Osteoblast (primary cell): ENCODE data around the gene ZNF492. TPM values are rescaled to one million over a fixed set of nuclear protein-coding genes. Genes with fewer than 3 reads are reported as not detected.
"Not testable (repeated sequence)": the region's sequence is repeated elsewhere in the genome, so short reads cannot be mapped to it uniquely, and the experiment has no call there.

Experiments used
- DNase-seq: peaks from one replicate; pipeline ENCODE4 v3.0.0; 2011; ENCODE audit warnings: low spot score, mixed read lengths; ENCODE audit not compliant: insufficient read length; ENCODE audit errors: missing footprints
- H2AFZ ChIP-seq: 2 replicates; pipeline ENCODE4 v1.6.0; 2011; ENCODE audit warnings: mild to moderate bottlenecking, low read length
- H3K27ac ChIP-seq: 2 replicates; pipeline ENCODE4 v1.5.1; 2011; ENCODE audit warnings: mild to moderate bottlenecking, low read depth, low read length, moderate library complexity
- H3K27me3 ChIP-seq: 2 replicates; pipeline ENCODE4 v1.6.0; 2012; ENCODE audit warnings: mild to moderate bottlenecking, control low read depth, inconsistent platforms, low read length, moderate library complexity; ENCODE audit not compliant: insufficient read depth
- H3K36me3 ChIP-seq: 2 replicates; pipeline ENCODE4 v1.5.1; 2011; ENCODE audit warnings: mild to moderate bottlenecking, low read length, control low read depth, moderate library complexity; ENCODE audit not compliant: insufficient read depth
- H3K4me1 ChIP-seq: 2 replicates; pipeline ENCODE4 v1.5.1; 2011; ENCODE audit warnings: mild to moderate bottlenecking, low read length, control low read depth, moderate library complexity; ENCODE audit not compliant: insufficient read depth
- H3K4me2 ChIP-seq: 2 replicates; pipeline ENCODE4 v1.6.0; 2011; ENCODE audit warnings: mild to moderate bottlenecking, low read length; ENCODE audit not compliant: insufficient read depth
- H3K4me3 ChIP-seq: fragments of 200-600 bp; sonication (generic); 3 replicates; pipeline ENCODE4 v1.5.1; 2012; ENCODE audit warnings: mild to moderate bottlenecking, low read length, inconsistent platforms; ENCODE audit not compliant: insufficient read depth
- H3K79me2 ChIP-seq: 2 replicates; pipeline ENCODE4 v1.6.0; 2012; ENCODE audit warnings: mild to moderate bottlenecking, low read length, control low read depth, inconsistent platforms; ENCODE audit not compliant: insufficient read depth
- H3K9me3 ChIP-seq: 2 replicates; pipeline ENCODE4 v1.5.1; 2011; ENCODE audit warnings: low read depth, low read length, control low read depth
- H4K20me1 ChIP-seq: 2 replicates; pipeline ENCODE4 v1.6.0; 2012; ENCODE audit warnings: mild to moderate bottlenecking, low read length, control low read depth; ENCODE audit not compliant: insufficient read depth
- total RNA-seq: library from RNA; depleted of rRNA; stranded (reverse); fragments of >200 nt; gene quantifications from 2 replicates; pipeline ENCODE4 v1.2.3, GENCODE V29; 2012
- TF ChIP-seq, protein P1 (sequence below): IDR thresholded peaks from 2 replicates; pipeline ENCODE4 v1.5.1; 2011; ENCODE audit warnings: mild to moderate bottlenecking, low read depth, low read length, moderate library complexity; ENCODE audit errors: extremely low read depth

Gene ZNF492
- total RNA-seq, 1 donor, result 0.36 TPM

GRCh38 chr19:22627526-22627925, 6.6 kb upstream of the ZNF492 start:
- Histone ChIP-seq H3K27ac (no peak overlapping the region), H3K9me3 (no peaks in the 10 kb centered on the region), H2AFZ (no peak overlapping the region), H3K4me1 (no peaks in the 10 kb centered on the region), H4K20me1 (no peaks in the 10 kb centered on the region), H3K4me2 (no peak overlapping the region), H3K4me3 (no peak overlapping the region), H3K79me2 (no peaks in the 10 kb centered on the region), H3K27me3 (no peaks in the 10 kb centered on the region), H3K36me3 (no peaks in the 10 kb centered on the region)
- DNase-seq, result no peak
- TF ChIP-seq, protein P1, sequence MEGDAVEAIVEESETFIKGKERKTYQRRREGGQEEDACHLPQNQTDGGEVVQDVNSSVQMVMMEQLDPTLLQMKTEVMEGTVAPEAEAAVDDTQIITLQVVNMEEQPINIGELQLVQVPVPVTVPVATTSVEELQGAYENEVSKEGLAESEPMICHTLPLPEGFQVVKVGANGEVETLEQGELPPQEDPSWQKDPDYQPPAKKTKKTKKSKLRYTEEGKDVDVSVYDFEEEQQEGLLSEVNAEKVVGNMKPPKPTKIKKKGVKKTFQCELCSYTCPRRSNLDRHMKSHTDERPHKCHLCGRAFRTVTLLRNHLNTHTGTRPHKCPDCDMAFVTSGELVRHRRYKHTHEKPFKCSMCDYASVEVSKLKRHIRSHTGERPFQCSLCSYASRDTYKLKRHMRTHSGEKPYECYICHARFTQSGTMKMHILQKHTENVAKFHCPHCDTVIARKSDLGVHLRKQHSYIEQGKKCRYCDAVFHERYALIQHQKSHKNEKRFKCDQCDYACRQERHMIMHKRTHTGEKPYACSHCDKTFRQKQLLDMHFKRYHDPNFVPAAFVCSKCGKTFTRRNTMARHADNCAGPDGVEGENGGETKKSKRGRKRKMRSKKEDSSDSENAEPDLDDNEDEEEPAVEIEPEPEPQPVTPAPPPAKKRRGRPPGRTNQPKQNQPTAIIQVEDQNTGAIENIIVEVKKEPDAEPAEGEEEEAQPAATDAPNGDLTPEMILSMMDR, result no peak

- TF ChIP-seq, protein P1, result no peak
- H4K20me1 ChIP-seq, result no peaks in the 10 kb centered on the region
- no peaks in the 10 kb centered on the region for H3K36me3 ChIP-seq
- H3K4me3 ChIP-seq, result no peak overlapping the region
- no peak overlapping the region for H2AFZ ChIP-seq
- no peak overlapping the region for H3K4me2 ChIP-seq
- no peaks in the 10 kb centered on the region for H3K79me2 ChIP-seq
- peaks cover under 1% of the 10 kb centered on the region for H3K4me1 ChIP-seq
- no peaks in the 10 kb centered on the region for H3K9me3 ChIP-seq
- peak; percentile 29 for DNase-seq
- H3K27ac ChIP-seq, result no peak overlapping the region
- no peaks in the 10 kb centered on the region for H3K27me3 ChIP-seq
Observed at GRCh38 chr19:22628401-22628800, 5.7 kb upstream of the ZNF492 start.

GRCh38 chr19:22634450-22634827, 315 bp downstream of the ZNF492 start:
- Histone ChIP-seq H3K36me3 (no peaks in the 10 kb centered on the region), H3K27me3 (no peaks in the 10 kb centered on the region), H3K4me2 (peak overlapping the region; percentile 81), H3K4me1 (peaks cover 2% of the 10 kb centered on the region), H4K20me1 (no peaks in the 10 kb centered on the region), H3K79me2 (no peaks in the 10 kb centered on the region), H3K4me3 (peak overlapping the region; percentile 84), H3K27ac (peak overlapping the region; percentile 63), H2AFZ (peak overlapping the region; percentile 99), H3K9me3 (no peaks in the 10 kb centered on the region)
- TF ChIP-seq, protein P1, result no peak
- DNase-seq, result no peak

DNA sequence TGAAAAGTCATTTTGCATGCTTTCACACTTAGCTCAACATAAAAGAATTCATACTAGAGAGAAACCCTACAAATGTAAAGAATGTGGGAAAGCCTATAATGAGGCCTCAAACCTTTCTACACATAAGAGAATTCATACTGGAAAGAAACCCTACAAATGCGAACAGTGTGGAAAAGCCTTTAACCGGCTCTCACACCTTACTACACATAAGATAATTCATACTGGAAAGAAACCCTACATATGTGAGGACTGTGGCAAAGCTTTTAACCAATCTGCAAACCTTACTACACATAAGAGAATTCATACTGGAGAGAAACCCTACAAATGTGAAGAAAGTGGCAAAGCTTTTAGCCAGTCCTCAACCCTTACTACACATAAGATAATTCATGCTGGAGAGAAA, 51.4 kb downstream of the ZNF492 start:
- not testable (repeated sequence) for H4K20me1 ChIP-seq, H3K79me2 ChIP-seq, DNase-seq, H3K4me2 ChIP-seq, H3K27me3 ChIP-seq, H3K4me1 ChIP-seq, H3K9me3 ChIP-seq, H3K27ac ChIP-seq, H3K36me3 ChIP-seq, H2AFZ ChIP-seq, H3K4me3 ChIP-seq

- H4K20me1 ChIP-seq, H3K4me2 ChIP-seq, H3K4me1 ChIP-seq, DNase-seq, H2AFZ ChIP-seq, H3K36me3 ChIP-seq, H3K4me3 ChIP-seq, H3K9me3 ChIP-seq, H3K27ac ChIP-seq, H3K27me3 ChIP-seq, H3K79me2 ChIP-seq: not testable (repeated sequence)
Observed at GRCh38 chr19:22702661-22703060, 68.5 kb downstream of the ZNF492 start.

- H3K4me1 ChIP-seq, H3K36me3 ChIP-seq, H3K27me3 ChIP-seq, DNase-seq, H3K4me3 ChIP-seq, H3K9me3 ChIP-seq, H3K27ac ChIP-seq, H3K4me2 ChIP-seq, H3K79me2 ChIP-seq, H4K20me1 ChIP-seq, H2AFZ ChIP-seq: not testable (repeated sequence)
Observed at GRCh38 chr19:22703096-22703495, 69.0 kb downstream of the ZNF492 start.
